K562 (cell line): ENCODE measurements around the gene PFKP. TPM values are rescaled to one million over a fixed set of nuclear protein-coding genes. Genes with fewer than 3 reads are reported as not detected.

Experiments used
- BRCA1 ChIP-seq, 2 experiments: fragments of 450-650 bp in 1 of 2; sonication (generic) in 1 of 2; formaldehyde crosslinking in 1 of 2; IDR thresholded peaks; 2 replicates each; pipeline versions ENCODE4 v1.5.0 to v1.6.1; 2017 to 2020; ENCODE audit warnings: mild to moderate bottlenecking in 1 of 2, missing genetic modification reagents in 1 of 2
- CREB1 ChIP-seq, 2 experiments: sonication (generic) in 1 of 2; formaldehyde crosslinking in 1 of 2; IDR thresholded peaks; 2 replicates each; pipeline versions ENCODE4 v1.6.1 to v1.8.0; 2012 to 2022; ENCODE audit warnings: inconsistent platforms in 1 of 2, mild to moderate bottlenecking in 1 of 2, missing genetic modification reagents in 1 of 2, moderate library complexity in 1 of 2
- ELK3 ChIP-seq: fragments of 450-650 bp; formaldehyde crosslinking; IDR thresholded peaks from 2 replicates; pipeline ENCODE4 v1.4.0; 2020; ENCODE audit warnings: mild to moderate bottlenecking
- HMG20B ChIP-seq: fragments of 250-450 bp; sonication (Bioruptor Pico); IDR thresholded peaks from 2 replicates; pipeline ENCODE4 v1.5.0; 2021; ENCODE audit warnings: mild to moderate bottlenecking
- MAZ ChIP-seq, 2 experiments: fragments of 450-650 bp in 1 of 2; sonication (generic) in 1 of 2; formaldehyde crosslinking; IDR thresholded peaks in 1 of 2; conservative IDR thresholded peaks in 1 of 2; 2 replicates each; pipeline versions ENCODE4 v1.4.0 to v1.5.0; 2020; ENCODE audit warnings: mild to moderate bottlenecking in 1 of 2, missing genetic modification reagents in 1 of 2
- NCOR1 ChIP-seq: fragments of 450-650 bp; IDR thresholded peaks from 2 replicates; pipeline ENCODE4 v1.6.1; 2016; ENCODE audit warnings: mild to moderate bottlenecking, moderate library complexity
- NR0B1 ChIP-seq: fragments of 450-650 bp; IDR thresholded peaks from one replicate; pipeline ENCODE4 v1.6.1; 2018; ENCODE audit warnings: mild to moderate bottlenecking, moderate library complexity; ENCODE audit not compliant: partially characterized antibody
- NUFIP1 ChIP-seq: fragments of 450-650 bp; IDR thresholded peaks from 2 replicates; pipeline ENCODE4 v1.6.1; 2018; ENCODE audit not compliant: partially characterized antibody
- PHF21A ChIP-seq: fragments of 450-650 bp; IDR thresholded peaks from 2 replicates; pipeline ENCODE4 v1.6.1; 2017; ENCODE audit warnings: low read depth, borderline replicate concordance
- SP2 ChIP-seq: IDR thresholded peaks from 2 replicates; pipeline ENCODE4 v1.6.1; 2011; ENCODE audit warnings: mild to moderate bottlenecking, low read depth, low read length, moderate library complexity; ENCODE audit not compliant: poor library complexity, severe bottlenecking; ENCODE audit errors: extremely low read depth
- TSHZ1 ChIP-seq: fragments of 250-450 bp; sonication (Bioruptor Pico); IDR thresholded peaks from 2 replicates; pipeline ENCODE4 v1.4.0; 2020; ENCODE audit warnings: mild to moderate bottlenecking, moderate library complexity
- ZEB2 ChIP-seq: fragments of 450-650 bp; IDR thresholded peaks from 2 replicates; pipeline ENCODE4 v1.6.1; 2016
- ZNF121 ChIP-seq: sonication (generic); formaldehyde crosslinking; conservative IDR thresholded peaks from 2 replicates; pipeline ENCODE4 v1.8.0; 2022; ENCODE audit warnings: missing genetic modification reagents
- ZNF280B ChIP-seq: fragments of 250-450 bp; sonication (Bioruptor Pico); IDR thresholded peaks from 2 replicates; pipeline ENCODE4 v1.5.1; 2021; ENCODE audit warnings: mild to moderate bottlenecking
- ZNF445 ChIP-seq: fragments of 250-450 bp; sonication (Bioruptor Pico); IDR thresholded peaks from 2 replicates; pipeline ENCODE4 v1.4.0; 2020; ENCODE audit warnings: low read depth, mild to moderate bottlenecking, moderate library complexity
- polyA plus RNA-seq, 8 experiments: library from polyadenylated mRNA; depleted of rRNA in 4 of 8; stranded (reverse) in 5 of 8; unstranded in 3 of 8; fragments of >200 nt; fragmentation: Nextera tagmentation in 2 of 8; fragmentation: Illumina TruSeq in 1 of 8; extraction: Ambion mirVana in 2 of 8; extraction: Trizol in 1 of 8; gene quantifications; 2 replicates each; pipeline versions ENCODE4 v1.2.1 to v1.2.3, GENCODE V29; 2011 to 2014; ENCODE audit warnings: inconsistent platforms in 1 of 8, missing spikeins in 1 of 8
- total RNA-seq, 7 experiments: library from RNA; depleted of rRNA in 6 of 7; stranded (reverse); fragments of >200 nt in 6 of 7; fragmentation: Illumina TruSeq in 2 of 7; extraction: Trizol in 2 of 7; gene quantifications; 2 replicates each; pipeline versions ENCODE4 v1.2.1 to v1.2.3, GENCODE V29; 2011 to 2021; ENCODE audit warnings: low replicate concordance in 1 of 7

The PFKP gene
- total and polyA plus RNA-seq, 9 of the 15 experiments (the other 6 are each of a cell fraction or from before 2014, with no cell fraction given): 23.5 to 116 (median 62.1) TPM

- TF ChIP-seq BRCA1 (IDR thresholded peaks at IDR 0.05): no peak
- TF ChIP-seq BRCA1 (CRISPR knock-in tag; IDR thresholded peaks at IDR 0.05): no peak
- no peak for TF ChIP-seq NUFIP1
- peak; percentile 21; the same call in 1 of the 2 replicates for TF ChIP-seq NCOR1
- no peak for TF ChIP-seq TSHZ1 (CRISPR knock-in tag)
- TF ChIP-seq CREB1 (IDR thresholded peaks at IDR 0.05): no peak
- TF ChIP-seq CREB1 (CRISPR knock-in tag; IDR thresholded peaks at IDR 0.05): no peak
- no peak for TF ChIP-seq ZNF445 (CRISPR knock-in tag)
- no peak for TF ChIP-seq PHF21A
- no peak for TF ChIP-seq NR0B1
- TF ChIP-seq ZNF121 (CRISPR knock-in tag): no peak
- no peak for TF ChIP-seq MAZ (CRISPR knock-in tag; conservative IDR thresholded peaks at IDR 0.05 in 1 of 2, IDR thresholded peaks at IDR 0.05 in 1 of 2)
- no peak for TF ChIP-seq HMG20B (CRISPR knock-in tag)
- TF ChIP-seq ELK3 (CRISPR knock-in tag): no peak
- TF ChIP-seq ZNF280B (CRISPR knock-in tag): no peak
- TF ChIP-seq ZEB2: no peak
- TF ChIP-seq SP2: no peak
Observed at GRCh38 chr10:3053155-3053554, 14.2 kb upstream of the PFKP start (continued).
